ENCODE results near the gene TIMM22.

Gene TIMM22

DNA sequence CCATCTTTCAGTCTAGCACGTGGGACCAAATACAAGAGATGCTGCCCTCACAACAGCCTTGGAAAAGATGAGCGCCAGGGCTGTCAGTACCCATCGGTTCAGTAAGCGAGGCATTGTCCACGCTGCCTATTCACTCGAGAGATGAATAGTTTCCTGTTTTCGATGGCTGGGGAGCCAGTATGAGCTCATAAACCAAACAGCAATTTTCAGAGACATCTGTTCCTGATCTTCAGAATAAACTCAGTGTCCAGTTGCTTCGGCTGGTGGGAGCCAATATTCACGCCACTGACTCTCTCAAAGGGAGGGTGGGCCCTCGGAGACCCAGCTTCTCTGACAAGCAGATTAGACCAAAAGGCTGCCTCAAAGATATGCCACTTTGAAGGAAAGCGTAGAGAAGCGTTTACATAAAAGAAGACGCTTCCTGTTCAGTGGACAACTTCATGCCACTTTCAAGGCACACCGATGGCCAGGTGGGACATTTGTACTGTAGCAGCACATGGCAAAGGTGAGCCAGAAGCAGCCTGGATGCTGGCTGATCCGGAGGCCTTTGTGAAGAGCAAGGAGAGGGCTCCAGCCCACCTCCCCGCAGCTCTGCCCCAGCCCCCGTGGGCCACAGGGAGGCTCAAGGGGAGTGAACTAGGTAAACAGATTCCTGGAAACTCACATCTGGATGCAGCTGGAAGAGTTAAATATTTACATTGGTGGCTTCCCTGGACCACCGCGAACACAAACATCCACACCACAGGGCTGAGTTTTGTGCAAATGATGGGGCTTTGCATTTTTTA, 6.0 kb downstream of the TIMM22 start:
- DNase-seq (ENCODE audit: low spot score) = peak; percentile 84

DNA sequence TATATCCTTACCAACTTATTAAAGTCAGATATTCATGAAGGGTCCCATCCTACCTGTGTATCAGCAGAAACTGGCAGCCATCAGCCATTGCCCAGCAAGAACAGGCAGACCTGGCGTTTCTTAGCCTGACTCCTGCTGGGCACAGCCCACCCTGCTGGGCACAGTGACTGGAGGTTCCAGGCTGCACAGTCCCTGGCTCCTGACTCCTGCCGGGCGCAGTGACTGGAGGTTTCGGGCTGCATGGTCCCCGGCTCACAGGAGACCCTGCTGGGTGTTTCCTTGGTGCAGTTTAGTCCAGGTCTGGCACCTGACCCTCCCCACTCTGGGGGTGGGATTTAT, 6.7 kb downstream of the TIMM22 start:
- no peak for DNase-seq (ENCODE audit: low spot score)

DNA sequence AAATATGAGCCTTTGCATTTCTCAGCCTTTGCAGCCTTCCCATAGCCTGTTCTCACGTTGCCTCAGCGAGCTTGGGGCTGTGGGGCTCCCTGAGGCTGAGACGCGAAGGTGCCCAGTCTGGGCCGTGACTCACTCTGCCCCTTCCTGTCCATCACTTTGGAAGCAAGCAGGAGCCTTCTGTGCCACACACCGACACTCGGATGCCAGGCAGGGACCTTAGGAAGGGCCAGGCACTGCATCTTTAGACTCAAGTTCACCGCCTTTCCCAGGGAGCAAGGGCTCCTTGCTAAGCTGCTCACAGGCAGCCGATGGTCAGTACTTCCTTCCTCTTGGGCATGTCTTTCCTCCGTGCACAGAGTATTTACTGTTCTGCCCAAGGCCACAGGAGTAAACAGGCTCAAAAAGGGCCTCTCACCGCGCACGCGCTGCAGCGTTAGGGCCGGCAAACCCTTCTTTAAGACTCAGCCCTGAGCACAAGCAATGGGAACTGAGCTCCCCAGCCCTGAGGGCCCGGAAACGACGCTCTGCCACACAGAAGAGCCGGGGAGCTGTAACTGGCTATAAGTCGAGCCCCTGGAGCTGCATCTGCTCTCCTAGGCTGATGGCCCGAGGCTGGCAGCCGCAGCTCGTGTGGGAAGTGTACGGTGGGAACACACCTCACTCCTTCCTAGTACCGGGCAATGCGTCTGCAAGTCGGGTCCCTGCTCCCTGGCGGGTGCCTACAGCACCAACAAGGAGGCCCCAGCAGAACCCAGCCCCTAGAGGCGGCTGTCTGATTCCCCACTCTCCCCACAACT, 7.2 kb downstream of the TIMM22 start:
- no peak for DNase-seq (ENCODE audit: low spot score)

DNA sequence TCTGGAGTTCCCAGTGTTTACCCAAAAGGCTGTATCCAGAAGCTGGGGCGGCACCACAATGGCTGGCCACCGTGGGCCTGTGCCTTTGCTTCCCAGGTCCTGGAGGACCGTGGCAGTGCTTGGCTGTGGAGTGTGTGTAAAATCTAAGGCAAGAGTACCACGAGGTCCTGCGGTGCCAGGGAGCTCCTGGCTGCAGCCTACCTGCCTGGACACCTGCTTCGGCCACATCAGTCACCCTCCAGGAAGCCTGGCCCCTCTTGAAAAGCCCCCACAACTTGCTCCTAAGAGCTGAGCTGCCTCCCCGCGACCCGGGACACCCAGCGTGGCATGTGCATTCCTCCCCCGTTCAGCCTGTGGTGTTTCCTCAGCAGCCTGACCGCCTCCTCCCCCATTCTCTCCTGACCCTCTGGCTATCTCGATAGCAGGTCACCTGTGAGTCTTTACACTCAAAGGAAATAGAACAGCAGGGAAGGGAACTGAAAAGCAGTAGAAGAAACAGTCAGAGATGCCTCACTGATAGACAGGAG, 7.9 kb downstream of the TIMM22 start:
- no peak for DNase-seq (ENCODE audit: low spot score)

DNA sequence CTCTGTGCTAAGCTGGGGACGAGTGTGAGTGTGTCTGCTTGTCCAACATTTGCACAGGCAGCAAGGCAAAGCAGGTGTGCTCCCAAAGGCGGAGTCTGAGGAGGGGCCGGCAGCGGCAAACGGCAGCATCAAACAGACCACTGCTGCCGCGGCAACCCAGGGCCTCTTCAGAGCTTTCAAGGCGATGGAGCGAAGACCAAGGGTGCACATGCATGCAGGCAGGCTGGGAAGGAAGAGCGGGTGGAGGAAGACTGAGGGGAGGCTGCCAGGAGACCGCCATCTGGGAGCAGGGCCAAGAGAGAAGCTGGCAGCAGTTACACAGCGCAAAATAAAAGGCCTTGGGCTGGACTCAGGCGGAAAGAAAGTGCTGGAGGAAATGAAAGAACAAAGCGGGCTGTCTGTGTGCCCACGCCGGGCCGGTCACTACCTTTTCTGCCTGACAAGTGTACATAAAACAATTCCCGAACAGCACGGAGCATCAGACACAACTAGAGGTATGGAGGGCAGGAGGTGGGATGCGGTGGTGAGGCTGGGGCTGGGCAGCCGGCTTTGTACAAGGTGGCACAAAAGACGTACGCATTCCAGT, 8.5 kb downstream of the TIMM22 start:
- DNase-seq (ENCODE audit: low spot score) = peak; percentile 80

DNA sequence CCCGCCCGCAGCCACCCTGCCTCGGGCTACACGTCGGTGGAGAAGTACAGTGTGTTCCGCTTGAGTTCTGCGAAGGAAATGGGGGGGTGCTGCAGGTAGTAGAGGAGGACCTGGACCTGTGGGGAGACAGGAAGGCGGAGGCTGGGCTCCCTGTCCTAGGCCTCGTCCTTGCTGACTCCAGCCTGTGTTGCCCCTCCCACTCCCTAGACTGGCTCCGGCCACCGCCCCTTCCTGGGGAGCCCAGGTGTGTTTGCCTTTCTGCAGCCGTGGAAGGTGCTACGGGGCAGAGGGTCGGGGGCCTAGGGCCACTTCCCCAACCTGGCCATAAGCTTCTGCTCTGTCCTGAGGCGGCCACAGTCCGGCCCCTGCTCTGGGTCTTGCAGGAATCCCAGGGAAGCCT, 9.1 kb downstream of the TIMM22 start:
- no peak for DNase-seq (ENCODE audit: low spot score)

DNA sequence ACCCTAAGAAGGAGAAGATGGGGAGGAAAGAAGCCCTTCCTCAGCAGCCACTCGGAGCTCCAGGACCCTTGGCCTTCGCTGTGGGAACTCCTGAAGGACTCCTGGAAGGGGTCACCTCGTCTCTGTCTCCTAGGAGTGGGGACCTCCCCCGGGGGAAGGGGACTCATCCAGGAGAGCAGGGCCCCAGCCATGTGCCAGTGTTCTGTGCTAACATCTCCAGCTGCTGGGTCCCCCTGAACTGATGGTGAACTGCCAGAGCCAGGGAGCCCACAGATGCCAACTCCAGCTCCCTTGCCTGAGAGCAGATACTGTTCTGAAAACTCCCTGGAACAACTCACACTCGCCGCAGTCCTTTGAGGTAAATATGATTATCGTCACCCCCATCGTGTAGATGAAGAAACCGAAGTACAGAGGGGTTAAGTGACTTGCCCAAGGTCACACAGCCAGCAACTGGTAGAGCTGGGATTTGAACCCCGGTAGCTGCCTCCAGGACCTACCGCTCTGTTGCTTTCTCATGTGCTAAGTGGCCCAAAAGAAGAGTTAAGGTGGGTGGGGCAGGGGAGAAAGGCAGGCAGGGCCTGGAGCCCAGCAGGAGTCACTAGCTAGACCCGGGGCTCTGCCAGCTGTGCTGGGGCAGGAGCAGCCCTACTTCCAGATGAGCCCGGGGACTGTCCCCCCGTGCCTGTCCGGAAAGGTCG, 10.5 kb downstream of the TIMM22 start:
- DNase-seq (ENCODE audit: low spot score) = no peak

DNA sequence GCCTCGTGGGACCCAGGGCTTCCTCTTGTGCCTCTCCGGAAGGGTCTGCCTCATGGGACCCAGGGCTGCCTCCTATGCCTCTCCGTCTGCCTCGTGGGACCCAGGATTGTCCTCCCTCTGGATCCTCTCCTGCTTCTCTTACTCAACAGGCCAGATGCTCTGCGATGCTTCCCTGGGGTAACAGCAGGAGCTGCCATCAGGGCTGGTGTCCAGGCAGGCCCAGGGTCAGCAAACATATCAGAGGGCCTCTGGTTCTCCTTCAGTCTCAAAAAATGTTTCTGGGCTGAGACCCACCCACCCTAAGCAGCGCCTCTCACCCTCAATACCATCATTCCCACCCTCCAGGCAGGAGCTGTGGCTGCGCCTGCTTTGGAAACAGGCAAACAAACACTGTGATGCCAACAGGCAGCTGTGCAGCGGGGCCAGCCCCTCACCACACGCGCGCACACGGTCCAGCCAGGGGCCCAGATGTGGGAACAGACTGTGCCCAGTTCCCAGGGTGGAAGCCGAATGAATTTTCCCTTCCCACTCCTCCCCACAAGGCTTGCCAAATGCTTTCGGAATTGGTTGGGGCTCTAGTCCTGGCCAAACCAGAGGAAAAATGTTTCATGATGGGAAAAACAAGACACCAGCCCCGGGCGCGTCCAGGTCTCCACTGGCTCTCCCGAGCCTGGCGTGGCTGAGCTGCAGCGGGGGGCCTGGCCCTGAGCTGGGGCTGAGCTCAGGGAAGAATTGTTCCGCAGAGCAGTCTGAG, 11.3 kb downstream of the TIMM22 start:
- DNase-seq (ENCODE audit: low spot score) = peak; percentile 38

DNA sequence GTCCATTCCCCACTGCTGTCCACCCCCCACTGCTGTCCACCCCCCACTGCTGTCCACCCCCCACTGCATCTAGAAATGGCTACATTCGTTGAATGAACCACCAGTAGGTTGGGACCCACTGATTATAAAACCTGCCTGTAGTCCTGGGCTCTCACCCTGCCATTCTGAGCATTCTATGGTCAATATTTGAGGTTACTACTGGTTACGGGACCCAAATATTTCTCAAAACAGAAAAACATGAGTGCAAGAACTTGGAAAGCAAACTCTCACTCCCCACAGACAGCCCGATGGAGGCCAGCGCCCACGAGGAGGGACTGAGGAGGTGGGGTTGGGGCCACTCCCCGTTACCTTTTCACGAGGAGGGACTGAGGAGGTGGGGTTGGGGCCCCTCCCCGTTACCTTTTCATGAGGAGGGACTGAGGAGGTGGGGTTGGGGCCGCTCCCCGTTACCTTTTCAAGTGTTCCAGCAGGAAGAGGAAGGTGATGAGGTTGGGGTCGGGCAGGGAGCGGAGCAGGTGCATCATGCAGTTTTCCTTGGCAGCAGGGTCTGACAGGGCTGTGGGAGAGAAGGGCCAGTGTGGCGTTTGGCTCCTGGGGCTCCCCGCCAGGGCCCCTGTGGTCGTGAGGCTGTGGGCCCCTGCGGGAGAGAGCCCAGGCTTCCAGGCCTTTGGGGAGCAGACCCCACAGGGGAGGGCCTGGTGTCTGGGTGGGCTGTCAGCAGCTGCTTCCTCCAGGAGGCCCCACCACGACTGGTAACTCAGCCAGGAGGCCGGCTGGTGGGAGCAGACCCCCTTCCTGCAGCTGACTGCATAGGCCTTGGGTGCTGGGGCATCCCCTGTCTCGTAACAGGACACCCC, 12.5 kb downstream of the TIMM22 start:
- no peak for DNase-seq (ENCODE audit: low spot score)

DNA sequence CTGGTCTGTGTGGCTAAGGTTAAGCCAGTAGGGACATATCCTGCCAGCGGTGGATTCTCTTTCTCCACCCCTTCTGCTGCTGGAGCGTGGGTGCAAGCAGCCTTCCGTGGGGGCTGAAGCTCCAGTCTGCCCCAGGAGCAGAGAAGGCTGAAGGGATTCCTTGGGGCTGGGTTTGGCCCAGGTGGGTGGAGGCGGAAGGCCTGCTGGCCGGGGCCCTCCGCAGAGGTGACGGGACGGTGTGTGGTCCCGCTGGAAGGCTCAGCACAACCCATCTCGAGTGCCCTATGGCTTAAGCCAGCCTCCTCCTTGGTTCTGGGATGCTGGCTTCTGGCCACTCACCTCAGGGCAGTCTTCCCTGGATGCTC, 13.1 kb downstream of the TIMM22 start:
- no peak for DNase-seq (ENCODE audit: low spot score)

DNA sequence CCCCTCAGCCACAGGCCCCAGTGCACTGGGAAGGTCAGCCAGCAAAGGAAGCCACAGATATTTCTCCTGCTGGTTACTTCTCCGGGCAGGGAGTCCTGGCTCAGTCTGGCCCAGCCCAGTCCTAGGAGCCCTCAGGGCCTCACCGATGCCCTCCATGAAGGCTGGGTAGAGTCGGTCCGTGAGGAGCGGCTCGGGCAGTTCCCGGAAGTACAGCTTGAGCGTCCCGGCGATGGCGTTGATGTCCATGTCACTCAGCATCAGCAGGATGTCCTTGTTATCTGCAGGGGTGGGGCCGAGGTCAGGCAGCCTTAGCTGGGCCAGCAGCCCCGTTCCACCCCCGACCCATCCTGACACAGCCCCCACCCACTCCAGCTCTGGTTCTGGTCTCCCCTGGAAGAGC, 13.7 kb downstream of the TIMM22 start:
- no peak for DNase-seq (ENCODE audit: low spot score)

DNA sequence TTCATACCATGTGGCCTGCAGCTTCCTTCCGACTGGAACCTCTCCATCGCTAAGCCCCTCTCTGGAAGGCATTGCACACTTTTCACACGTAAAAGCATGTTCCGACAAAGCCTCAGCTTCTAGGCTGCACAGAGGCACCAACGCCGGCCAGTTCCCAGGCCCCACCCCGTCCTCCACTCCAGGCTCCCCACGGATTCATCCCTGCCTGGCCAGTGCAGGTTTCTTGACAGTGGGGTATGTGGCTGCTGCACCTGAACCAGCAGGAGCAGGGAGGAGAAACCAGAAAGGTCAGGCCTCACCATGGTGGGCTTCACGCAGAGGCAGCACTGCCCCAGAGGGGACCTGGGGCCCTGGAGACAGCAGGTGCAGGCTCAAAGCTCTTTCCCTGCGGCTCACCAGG, 14.2 kb downstream of the TIMM22 start:
- no peak for DNase-seq (ENCODE audit: low spot score)

DNA sequence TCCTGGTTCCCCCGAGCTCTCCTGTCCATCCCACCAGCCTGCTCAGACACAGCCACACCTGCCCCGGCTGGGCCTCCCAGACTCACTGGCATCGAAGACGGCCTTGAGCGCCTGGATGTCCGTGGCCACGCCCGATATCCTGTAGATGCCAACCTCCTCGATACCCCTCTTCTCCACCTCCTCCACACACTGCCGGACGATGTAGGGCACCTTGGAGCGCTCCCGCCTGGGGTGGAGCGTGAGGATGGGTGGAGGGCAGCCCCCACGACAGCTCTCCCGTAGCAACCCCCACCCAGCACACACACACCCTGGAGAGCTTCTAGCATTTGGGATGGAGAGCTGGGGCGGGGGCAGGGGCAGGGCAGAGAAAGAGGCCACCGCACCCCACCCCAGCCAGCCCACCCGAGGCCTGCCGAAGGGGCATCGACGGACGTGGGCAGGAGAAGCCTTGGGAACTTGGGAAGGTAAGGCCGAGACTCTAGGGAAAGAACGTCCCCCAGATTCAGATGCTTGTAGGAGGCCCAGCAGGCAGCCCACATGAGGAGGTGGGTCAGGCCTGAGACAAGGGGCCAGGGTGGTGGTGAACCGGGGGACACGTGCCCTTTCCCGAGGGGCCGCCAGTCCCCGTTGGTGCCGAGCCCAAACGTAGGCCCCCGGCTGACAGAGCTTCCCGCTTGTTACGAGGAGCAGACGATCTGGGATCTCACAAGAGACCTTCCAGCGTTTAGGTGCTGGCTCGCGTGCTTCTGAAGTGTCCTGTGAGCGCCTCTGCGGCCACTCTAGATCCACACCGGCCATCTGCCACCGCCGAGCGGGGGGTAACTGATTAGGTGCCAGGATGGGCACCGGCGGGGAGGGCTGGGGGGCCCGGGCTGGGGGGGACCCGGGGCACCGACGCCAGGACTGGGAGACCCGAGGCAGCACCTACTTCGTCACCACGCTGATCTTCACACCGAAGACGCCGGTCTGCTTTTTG, 15.1 kb downstream of the TIMM22 start:
- DNase-seq (ENCODE audit: low spot score) = no peak

DNA sequence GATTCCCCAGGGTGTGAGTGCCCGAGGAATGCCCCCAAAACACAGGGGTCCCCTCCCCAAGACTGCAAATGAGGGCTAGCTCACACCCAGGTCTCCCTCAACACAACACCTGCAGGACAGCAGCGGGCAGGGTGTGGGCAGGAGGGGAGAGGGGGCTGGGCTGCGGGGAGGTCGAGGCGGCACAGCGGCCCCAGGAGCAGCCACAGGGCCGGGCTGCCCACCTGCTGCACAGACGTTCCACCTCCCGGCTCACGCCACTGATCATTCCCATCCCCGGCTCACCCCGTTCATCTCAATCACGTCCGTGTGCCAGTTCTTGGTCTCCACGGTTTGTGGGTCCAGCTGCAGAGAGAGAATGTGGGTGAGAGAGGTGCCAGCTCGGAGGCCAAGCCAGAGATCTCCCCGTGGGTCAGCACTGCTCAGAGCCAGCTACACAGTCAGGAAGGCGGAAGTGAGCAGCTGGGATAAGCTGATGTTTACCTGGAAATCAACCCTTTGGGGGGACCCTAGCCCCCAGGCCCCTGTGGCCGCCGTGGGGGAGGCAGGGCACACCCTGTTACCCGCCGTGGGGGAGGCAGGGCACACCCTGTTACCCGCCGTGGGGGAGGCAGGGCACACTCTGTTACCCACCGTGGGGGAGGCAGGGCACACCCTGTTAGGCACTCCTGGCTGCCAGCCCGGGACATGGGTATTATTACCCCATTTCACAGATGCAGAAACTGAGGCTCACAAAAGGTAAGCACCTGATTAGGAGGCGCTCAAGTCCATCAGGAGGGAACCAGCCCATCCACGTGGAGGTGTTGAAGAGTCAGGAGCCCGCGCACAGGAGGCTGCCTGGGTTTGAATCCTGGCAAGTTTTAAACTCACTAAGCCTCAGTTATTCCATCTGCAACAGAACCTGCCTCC, 16.1 kb downstream of the TIMM22 start:
- no peak for DNase-seq (ENCODE audit: low spot score)

DNA sequence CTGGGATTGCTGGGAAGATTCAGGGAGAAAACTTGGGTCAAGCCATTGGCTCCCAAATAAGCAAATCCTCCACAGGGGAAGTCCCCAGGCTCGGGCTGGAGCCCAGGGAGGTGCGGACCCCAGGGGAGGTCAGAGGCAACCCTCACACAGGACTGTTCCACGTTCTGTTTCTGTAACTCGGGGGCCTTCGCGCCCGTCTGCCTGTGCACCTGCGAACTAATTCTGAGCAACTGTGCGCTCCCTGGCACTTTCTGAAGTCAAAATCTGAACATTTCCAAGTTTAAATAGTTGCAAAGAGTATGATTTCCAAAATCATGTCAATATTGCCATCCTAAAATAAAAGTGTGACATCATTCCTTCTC, 16.8 kb downstream of the TIMM22 start:
- no peak for DNase-seq (ENCODE audit: low spot score)

DNA sequence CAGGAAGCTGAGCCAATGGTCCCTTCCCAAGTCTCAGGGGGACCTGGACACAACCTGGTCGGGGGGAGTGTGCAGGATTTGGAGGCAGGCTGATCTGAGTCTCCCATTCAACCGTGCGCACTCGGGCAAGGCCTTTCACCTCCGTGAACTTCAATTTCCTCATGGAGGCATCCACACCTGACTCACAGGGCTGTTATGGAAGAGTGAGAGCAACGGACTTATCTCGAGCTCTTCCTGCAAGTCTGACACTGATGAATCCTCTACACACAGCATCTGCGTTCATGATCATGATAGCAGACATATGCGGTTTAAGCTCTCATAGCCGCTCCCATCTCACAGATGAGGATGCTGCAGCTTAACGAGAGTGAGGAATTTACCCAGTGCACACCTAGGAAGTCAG, 21.6 kb downstream of the TIMM22 start:
- DNase-seq (ENCODE audit: low spot score) = no peak

DNA sequence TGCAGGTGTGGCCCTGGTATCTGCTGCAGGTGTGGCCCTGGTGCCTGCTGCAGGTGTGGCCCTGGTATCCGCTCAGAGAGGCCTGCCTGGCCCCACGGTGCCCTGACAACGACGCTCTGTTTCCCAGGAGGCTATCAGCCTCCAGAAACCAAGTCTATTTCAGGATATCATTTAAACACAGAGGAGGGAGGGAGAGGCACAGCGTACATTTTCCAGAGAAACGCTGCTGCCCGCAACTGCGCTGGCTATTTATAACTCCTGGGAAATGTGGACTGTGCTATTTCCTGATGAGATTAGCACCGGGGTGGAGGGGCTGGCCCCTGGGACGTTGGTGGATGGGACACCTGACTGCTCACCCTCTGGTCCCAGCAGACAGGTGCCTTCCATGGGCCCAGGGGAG, 22.5 kb downstream of the TIMM22 start:
- DNase-seq (ENCODE audit: low spot score) = no peak

DNA sequence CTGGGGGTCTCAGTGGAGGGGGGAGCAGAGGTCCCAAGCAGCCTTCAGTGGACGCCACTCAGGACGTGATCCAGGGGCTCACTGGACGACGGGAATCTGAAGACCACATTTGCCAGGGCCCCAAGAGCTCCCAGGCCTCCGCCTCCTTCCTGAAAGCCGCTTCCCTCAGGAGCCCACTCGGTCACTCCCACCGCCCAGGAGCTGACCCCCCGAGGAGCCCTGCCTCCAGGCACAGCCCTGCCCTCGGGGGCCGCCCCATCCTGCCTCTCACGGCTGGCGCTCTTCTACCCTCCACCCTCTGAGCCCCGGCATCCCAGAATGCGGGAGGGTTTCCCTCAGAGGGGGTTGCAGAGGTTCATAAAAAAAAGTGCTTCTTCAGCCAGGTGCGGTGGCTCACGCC, 24.2 kb downstream of the TIMM22 start:
- DNase-seq (ENCODE audit: low spot score) = no peak

All from globus pallidus (tissue), 1 donor.